Measurements from ENCODE around the gene SLC11A2.

GRCh38 chr12:50988051-50988450 is 38.1 kb downstream of the SLC11A2 start:
- TF ChIP-seq CTCF (IDR thresholded peaks at IDR 0.05) = no peak
- TF ChIP-seq EP300 (IDR thresholded peaks at IDR 0.05) = no peak
- no peak for TF ChIP-seq POLR2A (IDR thresholded peaks at IDR 0.05)

All from sigmoid colon (tissue), 4 donors.